GM12891 (cell line): ENCODE data around the gene AGBL5.

Source experiments
- PAX5 ChIP-seq: IDR thresholded peaks from 2 replicates; pipeline ENCODE4 v1.6.1; 2011; ENCODE audit warnings: low read length, moderate library complexity, mild to moderate bottlenecking; ENCODE audit not compliant: insufficient read depth, severe bottlenecking
- POLR2A ChIP-seq: IDR thresholded peaks from 2 replicates; pipeline ENCODE4 v1.6.1; 2011; ENCODE audit warnings: low read depth, low read length, control low read depth
- POLR2AphosphoS5 ChIP-seq: IDR thresholded peaks from 2 replicates; pipeline ENCODE4 v1.6.1; 2011; ENCODE audit warnings: low read depth, low read length, control low read depth
- POU2F2 ChIP-seq: IDR thresholded peaks from 2 replicates; pipeline ENCODE4 v1.6.1; 2011; ENCODE audit warnings: low read depth, mild to moderate bottlenecking, control low read depth, low read length, moderate library complexity
- SPI1 ChIP-seq: IDR thresholded peaks from 2 replicates; pipeline ENCODE4 v1.6.1; 2011; ENCODE audit warnings: low read depth, low read length, control low read depth
- TAF1 ChIP-seq: IDR thresholded peaks from 2 replicates; pipeline ENCODE4 v1.6.1; 2011; ENCODE audit warnings: low read depth, low read length, control low read depth

GRCh38 chr2:27080603-27080936 lies 29.1 kb downstream of the AGBL5 start:
- TF ChIP-seq TAF1 (no peak), POLR2A (no peak), SPI1 (no peak), POU2F2 (no peak), POLR2AphosphoS5 (no peak), PAX5 (no peak)
